GM12878 (cell line): ENCODE data around the gene STRN4. TPM values are rescaled to one million over a fixed set of nuclear protein-coding genes. Genes with fewer than 3 reads are reported as not detected.

ENCODE experiments used
- ATAC-seq: fragments of 200-7000 bp; cut with Tn5 transposase; 3 replicates; pipeline ENCODE4 v1.9.1; 2020; ENCODE audit warnings: mild to moderate bottlenecking, moderate library complexity
- BruUV-seq: library from RNA; stranded (reverse); fragments of 400-500 nt; replicated peaks from 2 replicates; lab custom pipeline; 2021; lab: Mats Ljungman, UMichigan
- CTCF ChIA-PET: fragments of 300-600 bp; sonication (Branson Sonifier 250); formaldehyde crosslinking; extraction: SDS; loops from one replicate; lab custom pipeline; 2021; ENCODE audit warnings: inconsistent platforms; lab: Yijun Ruan, JAX
- POLR2A ChIA-PET: fragments of 350-600 bp; formaldehyde crosslinking; extraction: SDS; loops from one replicate; lab custom pipeline; 2021; ENCODE audit warnings: inconsistent platforms; lab: Charles Lee
- RAD21 ChIA-PET: fragments of 300-600 bp; sonication (Branson Sonifier 250); formaldehyde crosslinking; loops from one replicate; lab custom pipeline; 2023; ENCODE audit warnings: antibody characterized with exemption; ENCODE audit not compliant: unreplicated experiment; lab: Charles Lee
- SMC1A ChIA-PET: fragments of 300-600 bp; sonication (Branson Sonifier 250); formaldehyde crosslinking; loops from one replicate; lab custom pipeline; 2023; ENCODE audit not compliant: unreplicated experiment, uncharacterized antibody; lab: Charles Lee
- DNase-seq: peaks from one replicate; pipeline ENCODE4 v3.0.0-alpha.2; 2011; ENCODE audit warnings: low read depth, low spot score
- FAIRE-seq: peaks from 3 replicates; lab custom pipeline; 2011; peaks lifted over from hg19 to GRCh38; lab: Jason Lieb, UNC
- H2AFZ ChIP-seq: 2 replicates; pipeline ENCODE4 v1.6.0; 2011; ENCODE audit warnings: low read depth, low read length, control low read depth; ENCODE audit not compliant: control insufficient read depth
- H3K27ac ChIP-seq: 2 replicates; pipeline ENCODE4 v1.5.1; 2011; ENCODE audit warnings: control low read depth; ENCODE audit not compliant: control insufficient read depth, insufficient read depth
- H3K27me3 ChIP-seq, 2 experiments: replicated peaks in 1 of 2; 2 replicates each; pipeline versions ENCODE4 v1.6.0 to v1.6.1; 2011; ENCODE audit warnings: low read length in 1 of 2; ENCODE audit not compliant: control insufficient read depth in 2 of 2, insufficient read depth in 2 of 2
- H3K36me3 ChIP-seq, 2 experiments: 2 replicates each; pipeline ENCODE4 v1.5.1; 2011; ENCODE audit warnings: low read length in 1 of 2; ENCODE audit not compliant: control insufficient read depth in 2 of 2, insufficient read depth in 2 of 2
- H3K4me1 ChIP-seq: 2 replicates; pipeline ENCODE4 v1.6.1; 2011; ENCODE audit warnings: mild to moderate bottlenecking, low read length, moderate library complexity, mixed read lengths; ENCODE audit not compliant: control insufficient read depth, insufficient read depth
- H3K4me2 ChIP-seq: 2 replicates; pipeline ENCODE4 v1.6.0; 2011; ENCODE audit warnings: control low read depth; ENCODE audit not compliant: control insufficient read depth, insufficient read depth
- H3K4me3 ChIP-seq: fragments of 200-600 bp; sonication (generic); 2 replicates; pipeline ENCODE4 v1.5.1; 2016
- H3K79me2 ChIP-seq: 2 replicates; pipeline ENCODE4 v1.6.0; 2011; ENCODE audit warnings: low read length; ENCODE audit not compliant: control insufficient read depth, insufficient read depth
- H3K9ac ChIP-seq: 2 replicates; pipeline ENCODE4 v1.8.0; 2011; ENCODE audit warnings: low read length, control low read depth, mixed read lengths; ENCODE audit not compliant: control insufficient read depth, insufficient read depth
- H3K9me3 ChIP-seq: replicated peaks from 3 replicates; pipeline ENCODE4 v1.5.1; 2011; ENCODE audit warnings: mild to moderate bottlenecking, low read length; ENCODE audit not compliant: control insufficient read depth, insufficient read depth
- H4K20me1 ChIP-seq: 2 replicates; pipeline ENCODE4 v1.6.0; 2011; ENCODE audit not compliant: control insufficient read depth, insufficient read depth
- CHD2 ChIP-seq: IDR thresholded peaks from 2 replicates; pipeline ENCODE4 v1.6.1; 2011; ENCODE audit warnings: low read depth, low read length, improper control_type of control experiment, borderline replicate concordance
- CREB1 ChIP-seq: IDR thresholded peaks from 2 replicates; pipeline ENCODE4 v1.6.1; 2012; ENCODE audit warnings: low read depth, mild to moderate bottlenecking, inconsistent platforms
- EED ChIP-seq: sonication (generic); IDR thresholded peaks from 2 replicates; pipeline ENCODE4 v1.6.1; 2016; ENCODE audit warnings: antibody characterized with exemption, low read depth
- EP300 ChIP-seq, 2 experiments: fragments of 150-350 bp in 1 of 2; IDR thresholded peaks; 2 replicates each; pipeline ENCODE4 v1.6.1; 2011 to 2012; ENCODE audit warnings: low read depth in 2 of 2, low read length in 2 of 2, borderline replicate concordance in 1 of 2, improper control_type of control experiment in 1 of 2, inconsistent platforms in 1 of 2; ENCODE audit not compliant: control insufficient read depth in 1 of 2
- HDAC6 ChIP-seq: fragments of 200-600 bp; sonication (generic); IDR thresholded peaks from one replicate; pipeline ENCODE4 v1.8.0; 2017; ENCODE audit warnings: antibody characterized with exemption; ENCODE audit not compliant: unreplicated experiment
- KLF5 ChIP-seq: fragments of 450-650 bp; IDR thresholded peaks from 2 replicates; pipeline ENCODE4 v1.6.1; 2014; ENCODE audit warnings: mild to moderate bottlenecking; ENCODE audit not compliant: partially characterized antibody
- MEF2A ChIP-seq: IDR thresholded peaks from 2 replicates; pipeline ENCODE4 v1.6.1; 2011; ENCODE audit warnings: low read depth, mild to moderate bottlenecking, low read length, moderate library complexity; ENCODE audit not compliant: insufficient read depth
- NFYB ChIP-seq: IDR thresholded peaks from 2 replicates; pipeline ENCODE4 v1.6.1; 2011; ENCODE audit warnings: low read depth, mild to moderate bottlenecking, low read length, improper control_type of control experiment, moderate library complexity; ENCODE audit not compliant: insufficient read depth
- RELB ChIP-seq: fragments of 450-650 bp; IDR thresholded peaks from 2 replicates; pipeline ENCODE4 v1.6.1; 2017; ENCODE audit warnings: low read depth, mild to moderate bottlenecking, moderate library complexity
- SP1 ChIP-seq: IDR thresholded peaks from one replicate; pipeline ENCODE4 v1.6.1; 2011; ENCODE audit warnings: low read depth, low read length
- WGBS: methylation state at CpG from one replicate; pipeline ENCODE4 v1.1.6; 2016; ENCODE audit warnings: low lambda C conversion rate; ENCODE audit not compliant: insufficient replicate concordance, insufficient coverage; ENCODE audit errors: missing lambda C conversion rate; 5-methylcytosine and 5-hydroxymethylcytosine counted together
- in situ Hi-C: fragments of 300-500 bp; cut with MboI; formaldehyde crosslinking; loops from 9 replicates; pipeline ENCODE4 v1.14.3; 2018; ENCODE audit warnings: mixed read lengths
- intact Hi-C: fragments of 100-400 bp; cut with micrococcal nuclease; formaldehyde crosslinking; loops from one replicate; pipeline ENCODE4 v1.14.2; 2022; ENCODE audit not compliant: unreplicated experiment
- polyA plus RNA-seq, 11 experiments: library from polyadenylated mRNA; depleted of rRNA in 4 of 11; unstranded in 6 of 11; stranded (reverse) in 5 of 11; fragments of >200 nt; fragmentation: Nextera tagmentation in 4 of 11; fragmentation: Illumina TruSeq in 1 of 11; extraction: Ambion mirVana in 4 of 11; extraction: Trizol in 1 of 11; gene quantifications; 1 replicate in 1 of 11; 2 replicates in 10 of 11; pipeline versions ENCODE4 v1.2.1 to v1.2.3, GENCODE V29; 2011 to 2016; ENCODE audit warnings: inconsistent platforms in 2 of 11, missing spikeins in 2 of 11, low read depth in 1 of 11
- total RNA-seq, 4 experiments: library from RNA; depleted of rRNA in 3 of 4; stranded (reverse); fragments of >200 nt in 3 of 4; fragmentation: Illumina TruSeq in 1 of 4; extraction: Trizol in 1 of 4; gene quantifications; 2 replicates each; pipeline versions ENCODE4 v1.2.1 to v1.2.3, GENCODE V29; 2013 to 2021

Gene STRN4
- total and polyA plus RNA-seq, 10 of the 15 experiments (the other 5 are each of a cell fraction or from before 2014, with no cell fraction given) = 0.42 to 62.8 (median 22.5) TPM

GRCh38 chr19:46691104-46691503 lies 55.1 kb downstream of the STRN4 start:
- RAD21 ChIA-PET = no interaction called here
- H3K79me2 ChIP-seq = no peaks in the 10 kb centered on the region
- SMC1A ChIA-PET = no interaction called here
- no TSS peak for BruUV-seq
- ATAC-seq (no peak), FAIRE-seq (no peak), DNase-seq (no peak)
- H3K9ac ChIP-seq = no peak overlapping the region
- POLR2A ChIA-PET = interaction anchor here (0.6 kb wide), 1 partner anchor 135 kb away, joined by 4 read pairs; no protein-coding TSS in a partner anchor
- peaks cover 44 to 45% of the 10 kb centered on the region in 2 experiments for H3K36me3 ChIP-seq
- TF ChIP-seq EP300 (IDR thresholded peaks at IDR 0.05; ENCODE audit: borderline replicate concordance in 1 of 2, control insufficient read depth in 1 of 2, low read depth in 2 of 2, low read length in 2 of 2) (no peak), NFYB (peak; percentile 36; the same call in 1 of the 2 replicates)
- H3K9me3 ChIP-seq = no peaks in the 10 kb centered on the region; the same call in 2 of the 3 replicates
- in situ Hi-C loops (no loop called here), intact Hi-C loops (loop anchor here (5.0 kb wide), 1 partner anchor 36 kb away; no protein-coding TSS in a partner anchor)
- no peaks in the 10 kb centered on the region; the same call in 1 of the 2 replicates for H4K20me1 ChIP-seq
- H2AFZ ChIP-seq = no peak overlapping the region
- H3K4me1 ChIP-seq = no peaks in the 10 kb centered on the region
- H3K27me3 ChIP-seq = no peaks in the 10 kb centered on the region
- no peak overlapping the region for H3K4me2 ChIP-seq
- CTCF ChIA-PET = interaction anchor here (1.3 to 3.8 kb wide), 2 partner anchors 13 to 50 kb away, joined by 5 to 16 read pairs; no protein-coding TSS in a partner anchor
- H3K4me3 ChIP-seq = no peak overlapping the region
- 50% methylated on average over 2 of the region's 2 CpGs for WGBS
- no peak overlapping the region for H3K27ac ChIP-seq

GRCh38 chr19:46689358-46689757 lies 56.9 kb downstream of the STRN4 start:
- H3K9ac ChIP-seq = no peak overlapping the region
- WGBS = 98% methylated on average over 14 of the region's 14 CpGs
- H2AFZ ChIP-seq = no peak overlapping the region
- H3K36me3 ChIP-seq = peaks cover 43 to 50% of the 10 kb centered on the region in 2 experiments
- H3K4me2 ChIP-seq = no peak overlapping the region
- H3K79me2 ChIP-seq = no peaks in the 10 kb centered on the region
- H3K4me3 ChIP-seq = no peak overlapping the region
- no peak overlapping the region for H3K27ac ChIP-seq
- no peaks in the 10 kb centered on the region; the same call in 2 of the 3 replicates for H3K9me3 ChIP-seq
- no TSS peak for BruUV-seq
- FAIRE-seq (no peak), DNase-seq (no peak), ATAC-seq (no peak)
- RAD21 ChIA-PET = no interaction called here
- intact Hi-C loops = no loop called here
- in situ Hi-C loops = no loop called here
- CTCF ChIA-PET = interaction anchor here (2.8 to 3.8 kb wide), 2 partner anchors 14 to 15 kb away, joined by 15 to 16 read pairs; no protein-coding TSS in a partner anchor
- TF ChIP-seq CHD2 (no peak), KLF5 (no peak), SP1 (no peak), RELB (no peak), HDAC6 (no peak), EED (no peak), MEF2A (no peak), CREB1 (no peak)
- H3K27me3 ChIP-seq = no peaks in the 10 kb centered on the region
- SMC1A ChIA-PET = interaction anchor here (1.5 kb wide), 1 partner anchor 28 kb away, joined by 4 read pairs; the partner anchor contains the start of gene DACT3
- POLR2A ChIA-PET = no interaction called here
- no peaks in the 10 kb centered on the region; the same call in 1 of the 2 replicates for H4K20me1 ChIP-seq
- H3K4me1 ChIP-seq = no peaks in the 10 kb centered on the region
